GM18505 (cell line): ENCODE results near the gene FGFR2.

Experiments
- ATAC-seq: cut with Tn5 transposase; IDR thresholded peaks from one replicate; pipeline ENCODE4 v1.9.1; 2021; ENCODE audit not compliant: unreplicated experiment
- POLR2A ChIP-seq: IDR thresholded peaks from 4 replicates; pipeline ENCODE4 v1.6.1; 2011; ENCODE audit warnings: borderline replicate concordance; ENCODE audit not compliant: insufficient read depth, insufficient read length; ENCODE audit errors: extremely low read depth

The FGFR2 gene

GRCh38 chr10:121511460-121511859 lies 86.8 kb downstream of the FGFR2 start:
- ATAC-seq = no peak
- TF ChIP-seq POLR2A = no peak

DNA sequence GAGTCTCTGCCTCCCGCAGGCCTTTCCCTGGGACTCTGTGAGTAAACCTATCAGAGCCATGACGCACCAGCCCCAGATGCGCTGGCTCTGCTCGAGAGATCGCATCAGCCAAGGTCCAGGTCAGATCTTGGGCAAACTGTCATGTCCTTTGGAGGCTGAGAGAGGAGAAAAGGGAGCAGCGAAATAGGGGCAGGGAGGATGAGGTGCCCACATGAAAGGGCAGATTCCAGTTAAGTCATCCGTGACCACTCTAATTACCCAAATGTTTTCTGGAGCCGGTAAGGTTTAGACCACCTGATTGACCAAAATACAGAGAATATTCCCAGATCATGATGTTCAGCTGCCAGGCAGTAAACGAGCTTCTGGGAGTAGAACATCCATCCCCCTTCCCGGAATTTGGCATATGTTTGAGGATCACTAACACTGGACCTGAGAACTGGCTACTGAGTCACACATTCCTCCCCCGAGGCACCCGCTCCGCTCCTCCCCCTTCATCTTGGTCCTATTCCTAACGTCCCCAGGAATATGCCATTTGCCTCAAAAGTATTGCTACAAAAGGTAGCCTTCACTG lies 88.0 kb downstream of the FGFR2 start:
- no peak for TF ChIP-seq POLR2A

DNA sequence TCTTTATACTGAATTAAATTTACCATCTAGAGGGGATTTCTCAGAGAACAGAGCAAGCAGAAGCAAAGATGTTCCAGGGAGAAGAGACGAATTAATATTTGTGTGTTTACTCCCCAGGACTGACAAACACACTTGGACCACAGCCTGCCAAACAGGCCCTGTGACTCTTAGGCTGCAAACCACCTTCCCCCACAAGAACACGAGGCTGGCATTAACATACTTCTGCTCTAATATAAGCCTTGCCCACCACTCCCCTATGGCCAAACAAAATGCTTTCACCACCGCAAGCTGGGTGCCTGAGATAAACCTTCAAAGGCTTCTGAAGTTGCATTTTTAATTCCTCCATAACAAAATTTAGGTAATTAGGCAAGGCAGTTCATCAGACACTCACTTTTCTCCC lies 88.4 kb downstream of the FGFR2 start:
- no peak for ATAC-seq
- no peak for TF ChIP-seq POLR2A

More for the DNA sequence above, 88.0 kb downstream of the FGFR2 start:
- no peak for ATAC-seq

DNA sequence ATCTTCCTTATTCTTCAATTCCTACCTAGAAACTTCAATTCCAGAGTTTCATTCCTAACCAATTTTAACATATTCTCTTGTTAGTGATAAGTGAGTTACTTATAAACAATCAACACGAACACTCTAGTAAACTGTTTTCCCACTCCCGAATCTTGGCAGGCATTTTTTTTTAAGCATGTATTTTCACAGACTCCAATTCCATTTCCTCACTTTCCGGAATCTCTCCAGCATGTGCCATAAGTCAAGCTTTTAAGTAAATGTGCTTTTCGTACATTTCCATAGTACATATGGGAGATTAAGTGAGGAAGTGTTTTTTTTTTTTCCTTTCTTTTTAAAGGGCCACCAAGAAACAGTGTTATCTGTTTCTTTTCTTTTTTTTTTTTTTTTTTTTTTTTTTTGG lies 89.1 kb downstream of the FGFR2 start:
- no peak for ATAC-seq
- TF ChIP-seq POLR2A = no peak

- ATAC-seq = no peak
- no peak for TF ChIP-seq POLR2A
Observed at GRCh38 chr10:121503587-121504051, 94.6 kb downstream of the FGFR2 start.

- TF ChIP-seq POLR2A = no peak
- ATAC-seq = no peak
Observed at GRCh38 chr10:121501796-121502195, 96.4 kb downstream of the FGFR2 start.

GRCh38 chr10:121500701-121501332 lies 97.4 kb downstream of the FGFR2 start:
- no peak for ATAC-seq
- TF ChIP-seq POLR2A = no peak

DNA sequence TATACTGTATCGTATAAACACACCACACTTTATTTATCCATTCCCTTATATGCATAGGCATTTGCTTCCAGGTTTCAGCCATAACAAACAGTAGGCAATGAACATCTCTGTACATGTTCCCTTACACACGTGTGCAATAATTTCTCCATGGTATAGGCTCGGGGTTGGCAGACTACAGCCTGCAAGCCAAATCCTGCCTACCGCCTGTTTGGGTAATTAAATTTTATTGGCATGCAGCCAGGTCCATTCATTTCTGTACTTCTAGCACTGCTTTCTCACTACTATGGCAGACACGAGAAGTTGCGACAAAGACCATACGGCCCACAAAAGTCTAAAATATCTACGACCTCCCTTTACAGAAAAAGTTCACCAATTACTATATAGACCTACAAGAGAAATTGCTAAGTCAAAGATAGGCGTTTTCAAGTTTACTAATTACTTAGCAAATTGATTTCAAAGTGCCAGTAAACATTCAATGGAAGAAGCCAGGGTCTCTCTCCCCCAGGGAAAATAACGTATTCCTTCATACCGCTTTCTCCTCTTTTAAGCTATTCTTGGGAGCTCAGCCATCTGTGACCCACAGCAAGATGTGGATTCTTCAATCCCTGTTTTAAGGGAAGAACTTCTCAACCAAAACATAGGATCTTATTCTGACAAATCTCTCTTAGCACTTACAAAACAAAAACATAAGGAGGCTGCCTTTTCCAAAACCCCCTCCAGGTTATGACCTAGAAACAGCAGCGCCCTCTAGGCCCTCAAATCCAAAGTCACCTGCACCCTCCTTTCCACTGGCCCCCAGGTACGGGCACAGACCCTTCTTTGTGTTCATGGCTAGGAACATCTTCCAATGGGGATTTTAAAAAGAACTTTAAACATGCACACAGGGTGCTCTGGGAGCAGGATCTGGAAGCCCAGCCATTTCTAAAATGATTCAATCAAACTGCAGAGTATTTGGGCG lies 100.5 kb downstream of the FGFR2 start:
- no peak for ATAC-seq
- no peak for TF ChIP-seq POLR2A

GRCh38 chr10:121495719-121496118 lies 102.5 kb downstream of the FGFR2 start:
- TF ChIP-seq POLR2A = no peak
- ATAC-seq = no peak

- no peak for TF ChIP-seq POLR2A
- ATAC-seq = no peak
Observed at GRCh38 chr10:121494296-121494695, 103.9 kb downstream of the FGFR2 start.

DNA sequence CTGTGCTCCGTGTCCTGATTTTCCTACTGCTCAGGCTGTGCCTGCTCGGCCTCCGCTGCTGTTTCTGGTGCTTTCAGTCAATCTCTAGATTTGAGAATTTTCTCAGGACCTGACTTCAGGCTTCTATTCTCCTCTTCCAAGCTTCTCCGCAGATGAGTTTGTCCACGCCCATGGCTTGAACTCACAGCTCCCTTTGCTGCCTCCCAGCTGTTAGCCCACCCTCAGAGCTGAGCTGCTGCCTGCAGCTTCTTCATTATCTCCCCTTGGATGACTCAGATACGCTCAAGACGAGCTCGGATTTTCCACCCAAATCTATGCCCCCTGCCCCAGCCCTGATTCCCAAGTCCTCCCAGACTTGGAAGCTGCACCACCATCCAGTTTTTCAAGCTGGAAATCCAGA lies 104.7 kb downstream of the FGFR2 start:
- ATAC-seq = no peak
- no peak for TF ChIP-seq POLR2A

DNA sequence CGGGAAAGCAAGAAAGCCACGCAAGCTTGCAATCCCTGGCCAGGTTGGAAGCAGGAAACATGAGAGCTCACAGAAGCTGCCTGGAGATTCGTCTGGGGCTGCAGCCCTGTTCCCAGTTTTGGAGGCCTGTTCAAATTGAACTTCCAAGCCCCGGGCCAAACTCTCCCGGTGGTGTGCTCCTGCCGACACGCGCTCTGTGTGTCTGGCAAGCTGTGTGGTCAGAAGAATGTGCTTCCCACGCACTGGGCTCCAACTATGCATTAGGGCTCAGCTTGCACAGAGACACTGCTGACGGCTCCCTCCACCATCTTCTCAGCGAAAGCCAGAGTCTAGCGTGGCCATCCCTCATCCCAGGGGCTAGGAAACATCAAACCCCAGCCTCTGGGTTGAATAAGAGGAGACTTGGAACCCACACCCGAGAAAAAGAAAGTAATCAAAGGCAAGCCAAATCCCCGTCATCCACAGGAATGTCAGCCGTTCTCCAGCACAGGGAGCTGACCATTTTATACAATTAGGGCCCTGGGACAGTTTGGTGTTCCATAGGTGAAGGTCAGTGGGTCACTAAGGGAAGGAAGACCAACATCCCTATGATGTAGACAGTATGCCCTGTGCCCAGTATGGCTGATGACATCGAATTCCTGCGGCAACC lies 107.2 kb downstream of the FGFR2 start:
- ATAC-seq = no peak
- no peak for TF ChIP-seq POLR2A

- no peak for TF ChIP-seq POLR2A
- no peak for ATAC-seq
Observed at GRCh38 chr10:121485436-121486139, 112.7 kb downstream of the FGFR2 start.

DNA sequence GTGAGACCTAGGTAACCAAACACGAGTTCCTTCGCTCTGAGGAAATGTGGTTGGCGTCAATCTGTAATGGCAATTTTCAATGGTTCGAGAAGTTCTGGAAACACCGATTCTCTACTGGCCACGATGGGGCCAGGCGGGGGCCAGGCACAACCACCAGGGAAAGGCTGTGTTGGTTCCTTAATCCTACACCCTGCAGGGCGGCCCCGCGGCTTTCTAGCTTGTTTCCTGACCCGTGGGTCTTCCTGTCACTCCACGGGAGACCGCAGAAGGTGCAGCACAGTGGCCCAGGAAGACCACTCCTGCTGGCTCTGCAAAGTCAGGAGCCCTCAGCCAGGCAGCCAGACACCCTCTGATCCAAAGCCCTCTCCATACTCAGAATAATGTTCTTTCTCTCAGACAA lies 113.4 kb downstream of the FGFR2 start:
- ATAC-seq = no peak

More for the DNA sequence above, 113.4 kb downstream of the FGFR2 start:
- TF ChIP-seq POLR2A = no peak
